ENCODE results near the gene SYNGR1.

Gene SYNGR1

GRCh38 chr22:39371732-39372131, 21.9 kb downstream of the SYNGR1 start:
- DNase-seq (ENCODE audit: low spot score) = no peak

DNA sequence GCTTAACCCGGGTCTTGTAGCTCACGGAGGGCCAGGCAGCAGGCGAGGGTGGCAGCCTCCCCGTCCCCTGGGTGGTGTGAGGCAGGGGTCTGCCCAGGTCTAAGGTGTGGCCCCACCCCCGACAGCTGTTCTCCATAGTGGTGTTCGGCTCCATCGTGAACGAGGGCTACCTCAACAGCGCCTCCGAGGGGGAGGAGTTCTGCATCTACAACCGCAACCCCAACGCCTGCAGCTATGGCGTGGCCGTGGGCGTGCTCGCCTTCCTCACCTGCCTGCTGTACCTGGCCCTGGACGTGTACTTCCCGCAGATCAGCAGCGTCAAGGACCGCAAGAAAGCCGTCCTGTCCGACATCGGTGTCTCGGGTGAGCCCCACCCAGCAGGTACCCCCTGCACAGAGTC, 24.4 kb downstream of the SYNGR1 start:
- DNase-seq (ENCODE audit: low spot score) = no peak

DNA sequence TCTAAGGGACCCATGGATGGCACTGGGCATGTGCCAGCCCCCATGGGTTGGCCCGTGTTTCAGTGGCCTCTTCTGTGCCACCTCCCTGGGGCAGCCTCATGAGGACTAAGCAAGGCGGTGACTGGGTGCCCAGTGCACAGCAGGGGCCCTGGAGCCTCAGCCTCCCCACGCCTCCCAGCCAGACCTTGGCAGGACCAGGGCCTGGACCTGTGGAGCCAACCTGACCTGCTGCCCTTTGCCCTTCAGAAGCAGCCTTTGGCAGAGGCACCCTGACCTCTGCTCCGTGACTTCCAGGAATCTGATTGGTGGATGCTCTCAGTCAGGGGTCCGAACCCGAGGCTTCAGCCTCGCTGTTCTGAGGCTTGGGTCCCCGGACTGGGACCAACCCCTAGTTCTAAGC, 25.0 kb downstream of the SYNGR1 start:
- no peak for DNase-seq (ENCODE audit: low spot score)

DNA sequence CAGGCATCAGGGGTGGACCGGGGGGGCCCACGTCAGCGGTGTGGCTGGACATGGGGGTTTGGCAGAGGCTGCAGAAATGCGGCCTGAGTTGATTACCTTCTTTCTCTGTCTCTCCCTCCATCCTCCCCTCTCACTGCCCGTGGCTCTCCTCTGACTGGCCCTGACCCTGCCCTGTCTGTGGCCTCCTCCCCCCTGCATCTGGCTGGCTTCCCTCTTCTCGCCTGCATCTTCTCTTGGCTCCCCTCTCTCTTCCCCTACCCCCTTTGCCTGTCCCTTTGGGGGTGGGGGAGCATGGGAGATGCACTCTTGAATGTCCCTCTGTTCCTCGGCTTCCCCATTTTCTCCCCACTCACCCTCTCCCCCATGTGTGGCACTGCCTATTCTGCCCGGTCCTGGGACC, 25.9 kb downstream of the SYNGR1 start:
- DNase-seq (ENCODE audit: low spot score) = no peak

DNA sequence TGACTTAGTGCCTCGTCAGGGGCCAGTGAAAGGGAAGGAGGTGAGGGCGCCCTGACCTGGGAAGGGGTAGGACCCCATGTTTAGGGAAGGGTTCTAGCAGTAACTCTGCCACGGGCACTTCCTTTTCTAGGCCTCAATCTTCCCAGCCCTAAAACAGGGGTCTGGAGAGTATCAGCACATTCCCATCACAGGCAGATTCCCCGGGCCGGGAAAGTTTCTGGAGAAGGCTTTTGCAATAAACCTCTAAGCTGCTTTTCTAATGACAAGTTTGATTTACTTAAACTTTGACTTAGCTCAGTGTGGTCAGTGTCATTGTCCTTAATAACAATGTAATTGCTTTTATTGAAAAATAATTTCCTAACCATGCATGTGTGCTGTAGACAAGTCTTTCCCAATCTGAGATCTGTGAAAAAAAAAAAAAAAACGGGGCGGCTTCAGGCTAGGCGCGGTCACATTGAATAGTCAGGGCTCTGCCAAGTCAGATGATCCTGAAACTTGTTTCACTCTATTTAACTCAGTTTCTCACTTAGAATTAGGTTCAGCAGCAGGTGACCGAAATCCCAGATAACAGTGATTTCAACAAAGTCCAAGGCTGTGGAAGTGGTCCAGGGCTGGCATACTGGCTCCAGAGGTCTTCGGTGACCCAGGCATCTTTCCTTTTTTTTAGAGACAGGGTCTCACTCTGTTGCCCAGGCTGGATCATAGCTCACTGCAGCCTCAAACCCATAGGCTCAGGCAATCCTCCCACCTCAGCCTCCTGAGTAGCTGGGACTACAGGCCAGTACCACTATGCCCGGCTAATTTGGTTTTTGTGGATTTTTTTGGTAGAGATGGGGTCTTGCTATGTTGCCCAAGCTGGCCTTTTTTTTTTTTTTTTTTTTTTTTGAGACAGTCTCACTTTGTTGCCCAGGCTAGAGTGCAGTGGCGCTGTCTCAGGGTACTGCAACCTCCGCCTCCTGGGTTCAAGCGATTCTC, 30.3 kb downstream of the SYNGR1 start:
- no peak for DNase-seq (ENCODE audit: low spot score)

DNA sequence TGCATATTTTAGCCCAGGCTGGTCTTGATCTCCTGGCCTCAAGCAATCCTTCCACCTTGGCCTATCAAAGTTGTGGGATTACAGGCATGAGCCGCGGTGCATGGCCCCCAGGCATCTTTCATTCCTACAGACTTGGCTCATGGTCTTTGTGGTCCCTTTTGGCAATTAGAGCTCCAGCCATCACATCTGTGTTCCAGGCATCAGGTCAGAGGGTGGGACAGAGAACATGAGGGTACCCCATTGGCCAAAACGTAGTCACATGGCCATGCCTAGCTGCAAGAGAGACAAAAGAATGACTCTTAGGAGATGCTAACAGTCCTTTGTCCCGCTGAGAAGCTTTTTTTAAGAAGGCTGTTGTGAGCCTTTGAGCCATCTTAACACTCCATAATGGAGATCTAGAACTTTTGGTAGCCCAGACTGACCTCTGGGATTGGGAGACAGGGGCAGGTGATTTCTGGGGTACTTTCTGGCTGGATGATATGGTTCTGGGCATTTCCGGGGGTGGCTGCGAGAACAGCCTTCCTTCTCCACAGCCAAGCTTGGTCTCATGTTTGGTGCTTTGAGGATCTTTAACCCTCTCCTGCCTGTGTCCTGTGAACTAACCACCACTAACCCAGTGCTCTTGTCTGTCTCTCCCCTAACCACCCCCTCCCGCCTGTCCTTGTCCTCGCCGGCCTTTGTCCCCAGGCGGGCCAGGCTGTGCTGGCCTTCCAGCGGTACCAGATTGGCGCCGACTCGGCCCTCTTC, 31.4 kb downstream of the SYNGR1 start:
- DNase-seq (ENCODE audit: low spot score) = no peak

DNA sequence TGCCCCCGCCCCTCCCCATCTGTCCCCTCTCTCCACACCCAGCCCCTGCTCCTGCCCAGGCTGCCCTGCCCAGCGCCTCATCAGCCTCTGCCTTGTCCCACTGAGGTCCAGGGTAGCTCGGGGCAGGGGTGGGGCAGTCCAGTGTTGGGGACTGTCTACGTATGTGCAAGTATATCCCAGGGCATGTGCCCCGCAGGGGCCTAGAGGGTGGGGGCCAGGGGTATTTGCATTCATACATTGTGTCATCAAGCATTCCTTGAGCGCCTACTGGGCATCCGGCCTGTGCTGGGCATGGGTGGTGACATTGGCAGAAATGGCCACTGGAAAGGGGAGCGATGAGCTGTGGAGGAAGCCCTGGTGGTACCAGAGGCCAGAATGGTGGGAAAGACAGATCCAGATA, 32.1 kb downstream of the SYNGR1 start:
- DNase-seq (ENCODE audit: low spot score) = no peak

DNA sequence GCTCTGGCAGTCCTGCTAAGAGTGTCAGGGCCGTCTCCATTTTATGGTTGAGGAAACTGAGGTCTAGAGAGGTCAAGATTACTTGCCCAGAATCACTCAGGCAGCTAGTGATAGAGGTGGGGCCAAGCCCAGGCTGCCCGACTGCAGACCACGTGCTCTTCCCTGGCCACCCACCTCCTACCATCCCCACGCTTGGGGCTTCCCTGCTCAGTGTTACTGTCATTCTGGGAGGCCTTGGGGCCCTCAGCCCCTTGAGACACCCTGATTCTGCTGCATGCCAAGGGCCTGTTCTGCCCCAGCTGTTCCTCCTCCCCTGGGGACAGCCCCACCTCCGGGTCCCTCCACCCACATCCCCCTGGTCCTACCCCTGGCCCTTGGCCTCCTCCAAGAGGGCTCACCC, 32.6 kb downstream of the SYNGR1 start:
- no peak for DNase-seq (ENCODE audit: low spot score)

GRCh38 chr22:39383841-39384625, 34.2 kb downstream of the SYNGR1 start:
- no peak for DNase-seq (ENCODE audit: low spot score)

- DNase-seq (ENCODE audit: low spot score) = peak; percentile 20
Measured at GRCh38 chr22:39384750-39385480, 35.1 kb downstream of the SYNGR1 start.

DNA sequence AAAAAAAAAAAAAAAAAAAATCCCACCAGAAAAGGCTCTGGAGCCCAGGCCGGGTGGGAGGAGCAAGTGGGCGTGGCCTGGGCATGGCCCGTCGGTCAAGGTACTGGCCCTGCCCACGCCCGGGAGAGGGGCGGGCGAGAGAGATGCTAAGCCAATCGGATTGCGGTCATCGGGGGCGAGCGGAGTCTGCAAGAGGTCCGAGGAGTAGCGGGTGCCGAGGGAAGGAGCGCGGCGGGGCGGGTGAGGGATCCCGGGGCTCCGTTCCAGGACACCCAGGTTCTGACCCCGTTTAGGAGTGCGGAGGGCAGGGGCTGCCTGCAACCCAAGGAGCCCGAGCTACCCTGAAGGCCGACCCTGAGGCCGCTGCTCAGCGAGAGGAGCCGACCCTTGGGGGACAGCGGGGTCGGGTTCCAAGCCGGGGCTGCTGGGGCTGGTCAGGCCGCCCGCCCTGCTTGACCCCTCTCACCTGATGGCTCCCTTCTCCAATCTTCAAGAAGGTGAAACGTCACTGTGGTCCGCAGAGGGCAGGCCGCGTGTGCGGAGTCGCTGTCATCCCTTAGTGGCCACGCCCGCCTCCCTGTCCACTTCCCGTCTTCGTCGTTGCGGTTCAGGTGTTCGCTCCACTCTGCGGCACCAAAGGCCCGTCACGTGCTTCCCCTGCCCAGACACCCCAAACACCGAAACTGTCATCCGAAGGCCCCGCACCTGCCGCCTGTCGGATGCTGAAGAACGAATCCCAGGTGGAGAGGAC, 38.6 kb downstream of the SYNGR1 start:
- DNase-seq (ENCODE audit: low spot score) = no peak

DNA sequence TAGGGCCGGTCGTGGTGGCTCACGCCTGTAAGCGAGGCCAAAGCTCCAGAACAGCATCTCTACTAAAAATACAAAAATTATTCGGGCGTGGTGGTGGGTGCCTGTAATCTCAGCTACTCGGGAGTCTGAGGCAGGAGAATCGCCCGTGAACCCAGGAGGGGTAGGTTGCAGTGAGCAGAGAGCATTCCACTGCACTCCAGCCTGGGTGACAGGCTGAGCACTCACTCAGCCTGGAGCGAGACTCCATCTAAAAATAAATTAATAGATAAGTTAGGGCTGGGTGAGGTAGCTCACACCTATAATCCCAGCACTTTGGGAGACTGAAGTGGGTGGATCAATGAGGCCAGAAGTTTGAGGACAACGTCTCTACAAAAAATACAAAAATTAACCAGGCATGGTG, 39.6 kb downstream of the SYNGR1 start:
- no peak for DNase-seq (ENCODE audit: low spot score)

DNA sequence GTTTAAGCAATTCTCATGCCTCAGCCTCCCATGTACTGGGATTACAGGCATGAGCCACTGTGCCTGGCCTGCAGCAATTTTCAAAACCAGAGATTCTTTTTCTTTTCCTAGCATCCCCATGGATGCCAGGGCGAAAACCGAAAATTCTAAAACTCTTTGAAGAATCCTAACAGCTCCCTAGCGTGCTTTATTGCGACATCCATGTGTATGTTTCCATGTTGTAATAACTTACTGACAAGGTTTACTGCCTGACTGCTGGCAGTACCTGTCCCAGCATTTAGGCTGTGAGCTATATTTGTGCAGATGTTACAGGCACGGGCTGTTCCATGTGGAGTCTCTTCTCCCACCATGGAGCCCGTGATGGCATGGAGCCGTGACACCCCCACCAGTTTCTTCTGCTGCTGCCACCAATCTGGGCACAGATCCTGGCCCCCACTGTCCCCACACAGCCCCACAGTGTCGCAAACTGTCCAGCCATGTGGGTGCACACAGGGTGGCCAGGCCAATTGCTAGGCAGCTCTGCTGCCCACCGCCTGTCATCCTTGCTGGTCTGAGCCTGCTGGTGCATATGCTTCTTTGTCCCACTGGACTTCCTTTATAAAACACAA, 42.7 kb downstream of the SYNGR1 start:
- DNase-seq (ENCODE audit: low spot score) = no peak

DNA sequence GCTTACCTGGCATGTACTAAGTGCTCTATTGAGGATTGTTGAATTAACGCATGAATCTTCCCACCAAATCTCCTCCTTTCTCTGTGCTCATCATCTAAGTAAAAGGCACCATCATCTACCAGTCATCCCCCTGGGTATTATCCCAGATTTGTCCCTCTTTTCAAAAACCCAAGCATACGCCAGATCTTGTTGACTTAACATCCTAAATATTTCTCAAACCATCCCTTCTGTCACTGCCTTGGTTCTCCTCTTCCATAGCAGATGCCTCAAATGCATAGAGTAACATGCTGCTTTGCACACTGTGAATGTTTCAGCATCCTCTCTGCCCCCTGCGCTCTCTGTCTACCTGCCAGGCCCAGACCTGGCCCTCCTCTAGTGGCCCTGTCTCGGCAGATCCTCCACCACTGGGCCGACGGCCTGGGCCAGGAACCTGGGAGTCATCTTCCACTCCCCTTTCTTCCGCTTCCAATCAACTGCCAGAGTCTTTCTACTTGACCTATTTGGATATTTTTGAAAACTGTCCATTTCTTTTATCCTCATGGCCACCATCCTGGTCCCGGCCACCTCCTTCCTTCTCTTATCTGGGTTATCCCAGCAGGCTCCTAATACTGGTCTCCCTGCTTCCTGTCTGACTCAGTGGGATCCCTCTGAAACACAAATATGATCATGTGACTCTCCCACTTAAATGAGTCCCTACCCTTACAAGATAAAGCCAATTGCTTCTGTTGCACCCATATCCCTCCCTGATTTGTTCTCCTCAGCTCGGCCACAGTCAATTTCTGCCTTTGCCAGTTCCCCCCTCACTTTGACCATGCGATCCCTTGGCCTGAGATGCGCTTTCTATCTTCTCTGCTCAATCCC, 46.4 kb downstream of the SYNGR1 start:
- DNase-seq (ENCODE audit: low spot score) = no peak

GRCh38 chr22:39396797-39397195, 47.0 kb downstream of the SYNGR1 start:
- DNase-seq (ENCODE audit: low spot score) = no peak

- DNase-seq (ENCODE audit: low spot score) = no peak
Measured at GRCh38 chr22:39401301-39401631, 51.5 kb downstream of the SYNGR1 start.

DNA sequence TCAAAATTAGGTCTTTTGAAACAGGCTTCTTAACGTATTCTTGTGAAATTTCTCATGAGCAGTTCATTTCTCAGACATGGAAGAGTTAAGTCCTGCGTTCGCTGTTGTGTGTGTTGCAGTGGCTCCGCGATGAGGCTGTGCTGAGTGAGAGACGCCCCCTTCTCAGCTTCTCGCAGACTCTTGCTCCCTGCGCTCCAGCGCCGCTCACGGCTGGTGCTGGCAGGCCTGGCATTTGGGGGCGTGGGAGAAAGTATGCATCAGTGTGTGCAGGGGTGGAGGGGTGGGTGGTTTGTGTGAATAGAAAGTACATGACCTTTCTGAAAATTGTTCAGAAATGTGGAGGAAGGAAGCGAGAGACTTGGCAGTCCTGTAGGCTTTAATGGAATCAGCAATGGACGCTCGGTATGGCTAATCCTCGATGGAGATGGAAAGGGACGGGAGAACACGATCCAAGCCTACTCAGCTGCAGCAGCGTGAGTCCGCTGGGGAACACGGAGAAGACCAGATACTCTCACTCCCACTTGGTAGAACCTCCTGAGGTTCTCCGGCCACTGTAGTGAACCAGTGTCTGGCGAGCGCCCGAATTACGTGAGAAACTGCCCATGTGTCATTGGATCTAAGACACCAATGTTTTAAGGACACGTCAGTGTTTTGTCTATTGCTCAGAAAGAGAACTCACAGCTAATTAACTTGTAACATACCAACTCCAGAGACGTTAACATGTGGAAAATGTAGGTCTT, 55.7 kb downstream of the SYNGR1 start:
- no peak for DNase-seq (ENCODE audit: low spot score)

GRCh38 chr22:39408173-39408572, 58.4 kb downstream of the SYNGR1 start:
- DNase-seq (ENCODE audit: low spot score) = no peak

DNA sequence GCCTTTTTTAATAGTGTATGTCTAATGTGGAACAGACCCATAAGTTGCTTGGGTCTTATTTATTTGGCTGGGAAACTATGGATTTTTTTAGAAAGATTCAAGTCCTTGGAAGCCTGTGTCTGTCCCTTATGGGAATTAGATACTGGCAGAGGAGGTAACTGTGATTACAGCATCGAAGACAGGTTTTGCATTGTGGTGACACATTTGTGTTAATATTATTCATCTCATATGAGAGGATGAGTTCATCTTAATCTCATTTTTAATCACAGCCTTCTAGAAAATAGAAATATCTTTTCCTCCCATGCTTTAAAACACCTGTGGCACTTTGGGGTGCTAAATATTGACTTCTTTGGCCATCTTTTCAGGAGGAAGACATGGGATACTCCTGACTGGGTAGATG, 59.0 kb downstream of the SYNGR1 start:
- no peak for DNase-seq (ENCODE audit: low spot score)
